GM19238 (cell line): ENCODE data around the gene PCDHA4.

Experiments
- DNase-seq: peaks from one replicate; pipeline ENCODE4 v3.0.0; 2011; ENCODE audit warnings: low spot score; ENCODE audit not compliant: insufficient read length

PCDHA4 gene

DNA sequence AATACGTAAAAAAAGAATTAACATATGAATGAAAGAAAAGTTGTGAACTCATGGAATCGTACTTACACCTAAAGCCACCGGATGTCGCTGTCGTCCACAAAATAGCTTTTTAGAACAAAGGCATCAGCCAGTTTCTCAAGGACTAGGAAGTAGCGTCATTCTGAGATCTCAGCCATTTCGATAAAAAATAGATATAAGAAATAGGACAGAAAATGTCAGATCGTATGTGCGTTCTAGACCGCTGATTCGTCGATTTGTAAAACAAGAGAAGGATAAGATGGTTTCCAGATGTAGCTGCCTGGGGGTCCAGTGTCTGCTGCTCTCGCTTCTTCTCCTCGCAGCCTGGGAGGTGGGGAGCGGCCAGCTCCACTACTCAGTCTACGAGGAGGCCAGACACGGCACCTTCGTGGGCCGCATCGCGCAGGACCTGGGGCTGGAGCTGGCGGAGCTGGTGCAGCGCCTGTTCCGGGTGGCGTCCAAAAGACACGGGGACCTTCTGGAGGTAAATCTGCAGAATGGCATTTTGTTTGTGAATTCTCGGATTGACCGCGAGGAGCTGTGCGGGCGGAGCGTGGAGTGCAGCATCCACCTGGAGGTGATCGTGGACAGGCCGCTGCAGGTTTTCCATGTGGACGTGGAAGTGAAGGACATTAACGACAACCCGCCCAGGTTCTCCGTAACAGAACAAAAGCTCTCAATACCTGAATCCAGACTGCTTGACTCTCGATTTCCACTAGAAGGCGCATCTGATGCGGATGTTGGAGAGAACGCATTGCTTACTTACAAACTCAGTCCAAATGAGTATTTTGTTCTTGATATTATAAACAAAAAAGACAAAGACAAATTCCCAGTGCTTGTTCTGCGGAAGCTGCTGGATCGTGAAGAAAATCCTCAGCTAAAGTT lies 49.2 kb downstream of the PCDHA4 start, which contains the start of gene PCDHA10:
Gene PCDHA10, plus strand, starts transcription at position 126 of the 903 bp plus-strand sequence. Its CDS starts 152 bp downstream, at position 278.
- no peak for DNase-seq

DNA sequence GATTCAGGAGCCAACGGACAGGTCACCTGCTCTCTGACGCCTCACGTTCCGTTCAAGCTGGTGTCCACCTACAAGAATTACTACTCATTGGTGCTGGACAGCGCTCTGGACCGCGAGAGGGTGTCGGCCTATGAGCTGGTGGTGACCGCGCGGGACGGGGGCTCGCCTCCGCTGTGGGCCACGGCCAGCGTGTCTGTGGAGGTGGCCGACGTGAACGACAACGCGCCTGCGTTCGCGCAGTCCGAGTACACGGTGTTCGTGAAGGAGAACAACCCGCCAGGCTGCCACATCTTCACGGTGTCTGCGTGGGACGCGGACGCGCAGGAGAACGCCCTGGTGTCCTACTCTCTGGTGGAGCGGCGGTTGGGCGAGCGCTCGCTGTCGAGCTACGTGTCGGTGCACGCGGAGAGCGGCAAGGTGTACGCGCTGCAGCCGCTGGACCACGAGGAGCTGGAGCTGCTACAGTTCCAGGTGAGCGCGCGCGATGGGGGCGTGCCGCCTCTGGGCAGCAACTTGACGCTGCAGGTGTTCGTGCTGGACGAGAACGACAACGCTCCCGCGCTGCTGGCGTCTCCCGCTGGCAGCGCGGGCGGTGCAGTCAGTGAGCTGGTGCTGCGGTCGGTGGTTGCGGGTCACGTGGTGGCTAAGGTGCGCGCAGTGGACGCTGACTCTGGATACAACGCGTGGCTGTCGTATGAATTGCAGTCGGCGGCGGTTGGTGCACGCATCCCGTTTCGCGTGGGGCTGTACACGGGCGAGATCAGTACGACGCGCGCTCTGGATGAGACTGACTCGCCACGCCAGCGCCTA lies 50.5 kb downstream of the PCDHA4 start:
- DNase-seq, result no peak

DNA sequence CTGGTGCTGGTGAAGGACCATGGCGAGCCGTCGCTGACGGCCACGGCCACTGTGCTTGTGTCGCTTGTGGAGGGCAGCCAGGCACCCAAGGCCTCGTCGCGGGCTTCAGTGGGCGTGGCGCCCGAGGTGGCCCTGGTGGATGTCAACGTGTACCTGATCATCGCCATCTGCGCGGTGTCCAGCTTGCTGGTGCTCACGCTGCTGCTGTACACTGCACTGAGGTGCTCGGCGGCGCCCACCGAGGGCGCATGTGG lies 51.0 kb downstream of the PCDHA4 start:
- no peak for DNase-seq

DNA sequence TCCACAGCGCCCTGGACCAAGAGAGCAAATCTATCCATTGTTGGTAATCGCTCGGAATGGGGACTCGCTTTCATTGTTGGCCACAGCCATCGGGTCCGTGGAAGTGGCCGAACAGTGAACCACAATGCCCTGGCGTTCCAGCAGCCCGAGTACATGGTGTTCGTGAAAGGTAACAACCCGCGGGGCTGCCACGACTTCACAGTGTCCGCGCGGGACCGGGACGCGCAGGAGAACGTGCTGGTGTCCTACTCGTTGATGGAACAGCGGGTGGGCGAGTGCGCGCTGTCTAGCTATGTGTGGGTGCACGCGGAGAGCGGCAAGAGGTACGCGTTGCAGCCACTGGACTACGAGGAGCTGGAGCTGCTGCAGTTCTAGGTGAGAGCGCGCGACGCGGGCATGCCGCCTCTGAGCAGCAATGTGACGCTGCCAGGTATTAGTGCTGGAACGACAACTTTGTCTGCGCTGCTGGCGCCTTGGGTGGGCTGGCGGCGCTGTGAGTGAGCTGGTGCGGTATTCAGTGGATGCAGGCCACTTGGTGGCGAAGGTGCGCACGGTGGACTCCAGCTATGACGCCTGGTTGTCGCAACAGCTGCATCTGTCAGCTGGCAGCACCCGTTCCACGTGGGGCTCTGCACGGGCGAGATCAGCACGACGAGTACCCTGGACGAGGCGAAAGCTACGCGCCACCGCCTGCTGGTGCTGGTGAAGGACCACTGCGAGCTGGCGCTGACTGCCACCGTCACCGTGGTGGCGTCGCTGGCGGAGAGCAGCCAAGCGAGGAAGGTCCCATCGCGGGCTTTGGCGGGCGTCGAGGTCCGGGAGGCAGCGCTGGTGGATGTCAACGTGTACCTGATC lies 55.8 kb downstream of the PCDHA4 start:
- DNase-seq, result no peak
